ENCODE results near the gene LAMA2. TPM values are rescaled to one million over a fixed set of nuclear protein-coding genes. Genes with fewer than 3 reads are reported as not detected.

LAMA2 gene
- total RNA-seq, 1 experiment from 2014 or later = 17.6 TPM

DNA sequence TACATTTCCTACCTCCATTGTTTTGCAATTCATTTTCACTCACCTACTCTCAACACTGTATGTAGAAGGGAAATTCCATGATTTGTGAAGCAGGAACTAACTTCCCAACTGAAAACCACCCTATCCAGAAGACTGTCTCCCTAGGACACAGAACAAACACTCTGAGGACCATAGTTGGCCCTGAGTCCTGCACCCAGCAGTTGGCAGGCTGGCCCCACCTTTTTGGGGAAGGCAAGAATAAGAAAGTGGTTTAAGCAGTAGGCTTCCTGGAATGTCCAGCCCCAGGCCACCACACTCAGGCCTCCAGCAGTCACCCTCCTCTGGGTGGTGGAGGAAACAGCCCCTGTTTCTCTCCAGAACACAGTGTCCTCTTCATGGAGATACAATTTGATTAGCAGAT is 568.2 kb downstream of the LAMA2 start:
- no peak overlapping the region for H3K27ac ChIP-seq
- H3K4me1 ChIP-seq = no peaks in the 10 kb centered on the region
- no peaks in the 10 kb centered on the region for H3K9me3 ChIP-seq (replicated peaks)
- DNase-seq = no peak
- H3K27me3 ChIP-seq = no peaks in the 10 kb centered on the region
- H3K4me3 ChIP-seq = no peak overlapping the region
- H3K36me3 ChIP-seq = no peaks in the 10 kb centered on the region

DNA sequence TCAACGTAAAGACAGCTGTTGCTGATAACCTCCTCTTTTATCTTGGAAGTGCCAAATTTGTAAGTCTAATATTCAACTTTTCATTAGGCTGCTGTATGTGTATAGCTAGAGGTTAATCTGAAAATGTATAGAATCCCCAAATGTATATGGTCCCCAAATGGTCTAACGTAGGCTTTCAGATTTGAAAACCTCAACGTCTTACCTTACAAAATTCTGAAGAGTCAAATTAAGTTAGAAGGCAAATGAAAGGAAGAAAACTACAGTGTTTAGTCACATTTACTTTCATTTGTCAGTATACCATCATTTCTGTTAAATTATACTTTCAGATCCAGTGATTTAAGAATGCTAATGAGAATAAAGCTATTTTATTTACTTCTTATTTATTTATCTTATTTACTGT is 570.1 kb downstream of the LAMA2 start:
- no peak overlapping the region for H3K27ac ChIP-seq
- H3K4me1 ChIP-seq = no peaks in the 10 kb centered on the region

DNA sequence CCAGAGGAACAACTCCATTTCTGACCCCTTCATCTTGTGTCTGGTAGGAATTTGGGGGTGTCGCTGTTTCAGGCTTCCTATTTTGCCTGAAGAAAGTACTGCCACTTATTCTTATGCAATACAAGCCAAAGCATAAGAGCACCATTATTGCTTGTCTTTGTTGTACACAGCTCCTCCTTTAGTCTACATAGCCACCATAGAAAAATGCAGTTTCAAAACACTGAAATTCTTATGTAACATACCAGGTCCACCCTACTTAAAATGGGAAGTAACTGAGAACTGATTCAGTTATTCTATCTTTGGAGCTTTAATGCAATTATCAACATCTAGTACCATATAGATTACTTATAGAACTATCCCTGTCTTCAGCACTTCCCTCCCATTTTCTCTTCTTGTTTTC is 571.5 kb downstream of the LAMA2 start:
- DNase-seq = no peak
- H3K27ac ChIP-seq = no peak overlapping the region
- H3K9me3 ChIP-seq (replicated peaks) = no peaks in the 10 kb centered on the region
- no peaks in the 10 kb centered on the region for H3K4me1 ChIP-seq
- H3K27me3 ChIP-seq = no peaks in the 10 kb centered on the region
- no peak overlapping the region for H3K4me3 ChIP-seq
- no peaks in the 10 kb centered on the region for H3K36me3 ChIP-seq

More for the DNA sequence above, 570.1 kb downstream of the LAMA2 start:
- DNase-seq = no peak
- H3K4me3 ChIP-seq = no peak overlapping the region
- H3K9me3 ChIP-seq (replicated peaks) = no peaks in the 10 kb centered on the region
- H3K36me3 ChIP-seq = no peaks in the 10 kb centered on the region
- no peaks in the 10 kb centered on the region for H3K27me3 ChIP-seq

- no peak for DNase-seq
- H3K27me3 ChIP-seq = no peaks in the 10 kb centered on the region
- H3K4me3 ChIP-seq = no peak overlapping the region
- H3K27ac ChIP-seq = no peak overlapping the region
- no peaks in the 10 kb centered on the region for H3K9me3 ChIP-seq (replicated peaks)
- no peaks in the 10 kb centered on the region for H3K36me3 ChIP-seq
- H3K4me1 ChIP-seq = no peaks in the 10 kb centered on the region
These were observed 572.3 kb downstream of the LAMA2 start for GRCh38 chr6:129455126-129455769.

DNA sequence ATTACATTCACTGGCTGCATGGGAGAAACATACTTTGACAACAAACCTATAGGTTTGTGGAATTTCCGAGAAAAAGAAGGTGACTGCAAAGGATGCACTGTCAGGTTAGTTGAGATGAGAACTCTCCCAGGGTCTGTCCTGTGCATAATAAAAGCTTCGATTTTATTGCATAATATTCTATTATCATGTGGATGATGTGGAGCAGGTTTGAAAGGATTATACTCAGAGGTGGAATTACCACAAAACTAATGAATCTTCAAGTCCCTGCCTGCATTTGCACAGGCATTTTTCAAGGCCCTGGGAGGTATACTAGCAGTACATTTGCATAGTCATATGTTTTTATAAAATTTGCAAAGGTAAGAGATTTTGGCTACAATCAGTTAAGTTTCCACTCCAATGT is 577.3 kb downstream of the LAMA2 start:
- DNase-seq = no peak
- no peak overlapping the region for H3K27ac ChIP-seq
- H3K4me1 ChIP-seq = no peaks in the 10 kb centered on the region
- H3K9me3 ChIP-seq (replicated peaks) = no peaks in the 10 kb centered on the region
- no peaks in the 10 kb centered on the region for H3K27me3 ChIP-seq
- H3K36me3 ChIP-seq = no peaks in the 10 kb centered on the region; the same call in 1 of the 2 replicates
- H3K4me3 ChIP-seq = no peak overlapping the region

DNA sequence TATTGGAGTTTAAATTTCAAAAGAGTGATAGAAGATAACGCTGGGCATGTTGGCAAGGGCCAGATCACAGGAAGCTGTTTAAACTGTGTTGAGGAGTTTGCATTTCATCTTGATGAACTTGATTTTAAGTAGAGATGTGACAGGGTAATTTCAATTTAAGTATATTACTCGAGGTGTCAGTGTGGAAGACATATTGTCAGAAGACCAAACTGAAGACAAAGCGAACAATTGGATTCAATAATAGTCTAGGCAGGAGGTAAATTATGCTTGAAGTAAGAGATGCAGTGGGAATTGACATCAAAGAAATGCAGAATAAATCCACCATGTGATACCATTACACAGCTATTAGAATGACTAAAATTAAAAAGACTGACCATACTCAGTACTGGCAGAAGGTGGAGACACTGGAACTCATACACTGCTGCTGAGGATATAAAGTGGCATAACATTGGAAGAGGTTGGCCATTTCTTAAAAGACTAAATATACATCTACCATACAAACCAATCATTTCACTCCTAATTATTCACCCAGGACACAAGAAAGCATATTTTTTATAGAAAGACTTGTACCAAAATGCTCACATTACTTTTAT is 586.2 kb downstream of the LAMA2 start:
- Histone ChIP-seq H3K36me3 (no peaks in the 10 kb centered on the region), H3K27me3 (no peaks in the 10 kb centered on the region), H3K27ac (no peak overlapping the region), H3K4me1 (no peaks in the 10 kb centered on the region), H3K9me3 (replicated peaks) (no peaks in the 10 kb centered on the region), H3K4me3 (no peak overlapping the region)
- no peak for DNase-seq

GRCh38 chr6:129472239-129472638 is 589.3 kb downstream of the LAMA2 start:
- Histone ChIP-seq H3K27me3 (no peaks in the 10 kb centered on the region), H3K36me3 (no peaks in the 10 kb centered on the region), H3K9me3 (replicated peaks) (no peaks in the 10 kb centered on the region), H3K4me3 (no peak overlapping the region), H3K4me1 (no peaks in the 10 kb centered on the region), H3K27ac (no peak overlapping the region)
- DNase-seq = no peak

DNA sequence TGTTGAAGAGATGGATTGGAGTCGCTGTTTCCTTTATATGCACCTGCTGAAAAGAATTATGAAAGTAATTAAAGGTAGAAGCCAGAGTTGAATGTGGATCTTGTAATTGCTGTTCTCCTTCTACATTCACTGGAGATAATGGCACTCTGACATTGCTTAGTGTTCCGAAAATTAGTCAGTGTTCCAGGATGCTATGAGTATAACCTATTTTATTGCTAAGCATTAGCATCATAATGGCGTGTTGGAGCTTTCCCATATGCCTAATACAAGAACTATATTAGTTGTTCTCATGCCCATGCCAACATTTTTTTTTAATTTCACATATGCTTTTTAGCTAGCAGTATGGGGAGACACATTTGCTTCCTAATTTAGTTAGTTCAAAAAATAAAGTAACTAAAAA is 590.6 kb downstream of the LAMA2 start:
- Histone ChIP-seq H3K4me3 (no peak overlapping the region), H3K27me3 (no peaks in the 10 kb centered on the region), H3K27ac (no peak overlapping the region), H3K9me3 (replicated peaks) (no peaks in the 10 kb centered on the region), H3K36me3 (no peaks in the 10 kb centered on the region), H3K4me1 (no peaks in the 10 kb centered on the region)
- DNase-seq = no peak

- H3K27ac ChIP-seq = no peak overlapping the region
- H3K9me3 ChIP-seq (replicated peaks) = no peaks in the 10 kb centered on the region
- no peak for DNase-seq
- H3K36me3 ChIP-seq = no peaks in the 10 kb centered on the region
- no peaks in the 10 kb centered on the region for H3K4me1 ChIP-seq
- H3K4me3 ChIP-seq = no peak overlapping the region
- H3K27me3 ChIP-seq = no peaks in the 10 kb centered on the region
These were observed 592.7 kb downstream of the LAMA2 start for GRCh38 chr6:129475477-129476247.

DNA sequence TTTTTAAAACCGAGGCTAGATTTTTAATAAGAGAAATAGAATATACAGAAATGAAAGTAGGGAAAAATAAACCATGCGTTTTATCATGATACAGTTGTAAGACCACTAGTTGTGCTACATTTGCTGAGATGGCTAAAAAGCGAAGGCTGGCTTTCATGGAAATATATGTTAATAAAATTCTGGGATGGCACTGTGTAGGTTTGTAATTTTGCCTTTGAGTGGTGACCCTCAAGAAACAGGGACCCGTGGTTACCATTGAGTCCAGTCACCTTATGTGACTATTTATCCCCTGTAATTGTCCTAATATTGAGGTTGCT is 593.3 kb downstream of the LAMA2 start:
- DNase-seq = no peak
- H3K4me3 ChIP-seq = no peak overlapping the region
- no peaks in the 10 kb centered on the region for H3K9me3 ChIP-seq (replicated peaks)
- no peak overlapping the region for H3K27ac ChIP-seq
- no peaks in the 10 kb centered on the region for H3K36me3 ChIP-seq
- no peaks in the 10 kb centered on the region for H3K27me3 ChIP-seq
- H3K4me1 ChIP-seq = no peaks in the 10 kb centered on the region

GRCh38 chr6:129476810-129477209 is 593.9 kb downstream of the LAMA2 start:
- Histone ChIP-seq H3K27me3 (no peaks in the 10 kb centered on the region), H3K4me1 (no peaks in the 10 kb centered on the region), H3K27ac (no peak overlapping the region), H3K9me3 (replicated peaks) (no peaks in the 10 kb centered on the region), H3K36me3 (no peaks in the 10 kb centered on the region), H3K4me3 (no peak overlapping the region)
- no peak for DNase-seq

- H3K36me3 ChIP-seq = no peaks in the 10 kb centered on the region
- no peaks in the 10 kb centered on the region for H3K27me3 ChIP-seq
- no peak overlapping the region for H3K27ac ChIP-seq
- H3K4me1 ChIP-seq = no peaks in the 10 kb centered on the region
- no peak for DNase-seq
- H3K9me3 ChIP-seq (replicated peaks) = no peaks in the 10 kb centered on the region
- no peak overlapping the region for H3K4me3 ChIP-seq
These were observed 595.4 kb downstream of the LAMA2 start for GRCh38 chr6:129478379-129478778.

GRCh38 chr6:129481706-129482105 is 598.8 kb downstream of the LAMA2 start:
- no peak overlapping the region for H3K4me3 ChIP-seq
- DNase-seq = no peak
- H3K9me3 ChIP-seq (replicated peaks) = no peaks in the 10 kb centered on the region
- no peaks in the 10 kb centered on the region for H3K4me1 ChIP-seq
- H3K27ac ChIP-seq = no peak overlapping the region
- H3K27me3 ChIP-seq = no peaks in the 10 kb centered on the region
- no peaks in the 10 kb centered on the region for H3K36me3 ChIP-seq

- peak in 1 of 2 experiments; percentile 21 for DNase-seq
- H3K27ac ChIP-seq = no peak overlapping the region
These were observed 602.8 kb downstream of the LAMA2 start for GRCh38 chr6:129485746-129486145.

DNA sequence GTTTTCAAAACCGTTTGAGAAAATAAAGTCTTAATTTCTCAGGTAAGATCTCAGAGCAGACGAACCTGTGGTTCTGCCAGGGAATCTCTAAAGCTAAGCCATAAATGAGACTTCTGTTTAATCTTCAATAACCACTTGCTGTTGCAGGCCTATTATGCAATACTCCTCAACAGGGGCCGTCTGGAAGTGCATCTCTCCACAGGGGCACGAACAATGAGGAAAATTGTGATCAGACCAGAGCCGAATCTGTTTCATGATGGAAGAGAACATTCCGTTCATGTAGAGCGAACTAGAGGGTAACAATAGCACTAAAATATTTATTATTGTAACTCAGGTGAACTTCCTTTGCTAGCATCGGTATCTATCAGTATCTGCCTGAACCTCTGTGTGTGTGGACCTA is 603.4 kb downstream of the LAMA2 start:
- Histone ChIP-seq H3K4me1 (peaks cover 17% of the 10 kb centered on the region), H3K9me3 (replicated peaks) (no peaks in the 10 kb centered on the region)
- no peak for DNase-seq

More at GRCh38 chr6:129485746-129486145, 602.8 kb downstream of the LAMA2 start:
- H3K9me3 ChIP-seq (replicated peaks) = no peaks in the 10 kb centered on the region
- H3K36me3 ChIP-seq = no peaks in the 10 kb centered on the region
- H3K4me1 ChIP-seq = peaks cover 11% of the 10 kb centered on the region
- no peaks in the 10 kb centered on the region for H3K27me3 ChIP-seq
- no peak overlapping the region for H3K4me3 ChIP-seq

More for the DNA sequence above, 603.4 kb downstream of the LAMA2 start:
- Histone ChIP-seq H3K27me3 (no peaks in the 10 kb centered on the region), H3K27ac (no peak overlapping the region), H3K4me3 (no peak overlapping the region), H3K36me3 (no peaks in the 10 kb centered on the region)
